ENCODE data around the gene UTP14A.
"Not testable (repeated sequence)": the region's sequence is repeated elsewhere in the genome, so short reads cannot be mapped to it uniquely, and the experiment has no call there.

Gene UTP14A, protein sequence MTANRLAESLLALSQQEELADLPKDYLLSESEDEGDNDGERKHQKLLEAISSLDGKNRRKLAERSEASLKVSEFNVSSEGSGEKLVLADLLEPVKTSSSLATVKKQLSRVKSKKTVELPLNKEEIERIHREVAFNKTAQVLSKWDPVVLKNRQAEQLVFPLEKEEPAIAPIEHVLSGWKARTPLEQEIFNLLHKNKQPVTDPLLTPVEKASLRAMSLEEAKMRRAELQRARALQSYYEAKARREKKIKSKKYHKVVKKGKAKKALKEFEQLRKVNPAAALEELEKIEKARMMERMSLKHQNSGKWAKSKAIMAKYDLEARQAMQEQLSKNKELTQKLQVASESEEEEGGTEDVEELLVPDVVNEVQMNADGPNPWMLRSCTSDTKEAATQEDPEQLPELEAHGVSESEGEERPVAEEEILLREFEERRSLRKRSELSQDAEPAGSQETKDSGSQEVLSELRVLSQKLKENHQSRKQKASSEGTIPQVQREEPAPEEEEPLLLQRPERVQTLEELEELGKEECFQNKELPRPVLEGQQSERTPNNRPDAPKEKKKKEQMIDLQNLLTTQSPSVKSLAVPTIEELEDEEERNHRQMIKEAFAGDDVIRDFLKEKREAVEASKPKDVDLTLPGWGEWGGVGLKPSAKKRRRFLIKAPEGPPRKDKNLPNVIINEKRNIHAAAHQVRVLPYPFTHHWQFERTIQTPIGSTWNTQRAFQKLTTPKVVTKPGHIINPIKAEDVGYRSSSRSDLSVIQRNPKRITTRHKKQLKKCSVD

DNA sequence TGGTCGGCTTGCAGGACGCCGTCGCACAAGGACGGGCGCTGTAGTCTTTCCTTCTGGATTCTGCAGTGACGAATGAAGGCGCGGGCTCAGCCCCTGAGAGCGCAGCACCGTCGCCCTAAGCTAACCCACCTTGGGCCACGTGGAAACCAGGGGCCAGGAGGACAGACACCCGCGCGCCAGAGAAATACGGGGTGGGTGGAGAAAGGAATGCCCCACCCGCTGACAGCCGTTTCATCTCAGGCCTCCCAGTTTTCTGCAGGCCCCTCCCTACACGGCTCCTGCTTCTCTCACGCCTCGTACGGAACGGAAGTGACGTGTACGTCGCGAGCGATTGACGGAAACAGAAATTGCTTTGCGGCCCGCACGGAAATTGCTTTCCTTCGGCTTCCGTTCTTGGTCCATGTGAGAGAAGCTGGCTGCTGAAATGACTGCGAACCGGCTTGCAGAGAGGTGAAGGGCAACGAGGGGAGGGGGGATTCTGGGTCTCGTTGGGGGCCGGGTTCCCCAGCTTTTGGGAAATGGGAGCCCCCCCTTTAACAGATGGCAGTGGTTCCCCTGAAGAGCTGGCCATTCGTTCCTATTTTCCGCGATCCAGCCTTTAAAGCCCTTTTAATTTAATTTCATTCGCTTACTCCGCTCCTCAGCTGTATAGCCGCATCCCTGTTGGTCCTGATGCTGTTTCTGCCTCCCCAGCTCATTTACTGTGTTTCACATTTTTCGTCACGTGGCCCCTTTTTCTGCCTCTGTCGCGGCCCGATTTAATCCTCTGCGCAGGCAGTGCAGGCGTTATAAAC, at the start of gene UTP14A:
UTP14A (plus strand) TSS at position 378 of the 794 bp plus-strand sequence; CDS start at position 425, 47 bp downstream.
- DNase-seq = peak; percentile 38 to 77

DNA sequence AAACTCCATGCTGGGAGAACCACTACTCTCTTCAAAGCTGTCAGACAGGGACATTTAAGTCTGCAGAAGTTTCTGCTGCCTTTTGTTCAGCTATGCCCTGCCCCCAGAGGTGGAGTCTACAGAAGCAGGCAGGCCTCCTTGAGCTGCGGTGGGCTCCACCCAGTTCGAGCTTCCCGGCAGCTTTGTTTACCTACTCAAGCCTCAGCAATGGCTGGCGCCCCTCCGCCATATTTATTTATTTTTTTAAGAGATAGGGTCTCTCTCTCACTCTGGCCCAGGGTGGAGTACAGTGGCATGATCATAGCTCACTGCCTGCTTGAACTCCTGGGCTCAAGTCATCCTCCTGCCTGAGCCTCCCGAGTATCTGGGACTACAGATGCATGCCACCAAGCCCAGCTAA, 46.8 kb upstream of the UTP14A start:
- not testable (repeated sequence) for DNase-seq

DNA sequence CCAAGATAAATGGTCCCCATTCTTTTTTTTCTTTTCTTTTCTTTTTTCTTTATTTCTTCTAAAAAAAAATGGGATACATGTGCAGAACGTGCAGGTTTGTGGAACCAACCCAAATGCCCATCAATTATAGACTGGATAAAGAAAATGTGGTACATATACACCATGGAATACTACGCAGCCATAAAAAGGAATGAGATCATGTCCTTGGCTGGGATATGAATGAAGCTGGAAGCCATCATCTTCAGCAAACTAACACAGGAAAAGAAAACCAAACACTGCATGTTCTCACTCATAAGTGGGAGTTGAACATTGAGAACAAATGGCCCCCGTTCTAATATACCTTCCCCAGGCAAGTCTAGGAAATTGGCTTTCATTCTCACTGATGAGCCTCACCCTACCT, 39.6 kb upstream of the UTP14A start:
- DNase-seq = not testable (repeated sequence)

DNA sequence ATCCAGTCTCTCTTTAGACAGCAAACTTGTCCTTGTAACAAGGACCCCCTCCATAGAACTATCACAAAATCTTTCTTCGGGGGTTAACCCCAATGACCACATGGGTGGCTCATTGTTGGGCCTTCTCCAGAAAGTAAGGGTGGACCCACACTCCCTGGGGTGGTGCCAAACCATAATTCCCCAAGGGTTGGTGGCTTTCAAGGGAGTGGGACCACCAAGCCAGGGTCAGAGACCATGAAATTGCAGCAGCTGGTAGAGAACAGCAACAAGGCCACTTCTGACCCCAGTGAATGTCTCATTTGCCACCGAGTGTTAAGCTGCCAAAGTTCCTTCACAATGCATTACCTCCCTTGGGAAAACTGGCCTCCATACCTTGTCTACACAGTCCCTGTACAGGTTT, 33.4 kb upstream of the UTP14A start:
- no peak for DNase-seq

DNA sequence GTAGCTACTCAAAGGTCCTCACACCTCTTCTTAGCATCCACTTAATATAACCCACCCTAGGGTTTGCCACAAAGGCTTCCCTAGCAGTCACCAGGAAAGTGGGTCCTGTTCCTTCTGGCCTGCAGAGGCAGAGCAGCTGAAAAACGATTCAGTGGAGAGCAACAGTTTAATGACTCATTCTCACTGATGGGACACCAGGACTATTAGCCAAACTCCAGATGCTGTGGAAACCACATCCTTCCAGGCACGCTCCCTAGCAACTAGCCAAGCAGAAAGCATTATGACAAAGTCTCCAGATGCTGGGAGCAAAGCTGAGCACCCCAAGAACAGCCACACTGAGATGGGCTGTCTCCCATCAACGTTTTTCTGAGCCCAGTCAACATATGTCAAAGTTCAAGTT, 30.3 kb upstream of the UTP14A start:
- peak in 1 of 2 donors; percentile 0 for DNase-seq

DNA sequence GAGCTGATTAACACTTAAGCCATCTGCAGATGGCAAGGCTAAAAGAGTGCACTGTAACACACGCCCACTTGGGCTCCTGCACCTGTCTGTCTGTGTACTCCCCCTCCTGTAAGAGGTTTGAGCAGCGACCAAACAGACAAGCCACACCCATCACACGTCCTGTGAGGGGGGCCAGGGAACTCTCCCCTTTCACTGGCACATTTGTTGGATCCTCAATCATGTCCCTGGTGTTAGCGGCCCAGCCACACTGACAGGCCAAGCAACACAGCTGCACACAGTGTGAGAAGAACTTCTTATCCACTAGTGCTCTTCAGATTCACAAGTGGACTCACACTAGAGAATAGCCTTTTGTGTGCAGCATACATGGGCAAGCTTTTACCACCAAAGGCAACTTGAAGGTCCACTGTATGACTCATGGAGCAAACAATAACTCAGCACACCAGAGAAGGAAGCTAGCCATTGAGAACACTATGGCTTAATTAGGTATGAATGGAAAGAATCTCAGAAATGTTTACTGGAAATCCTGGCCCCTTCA, 29.1 kb upstream of the UTP14A start:
- no peak for DNase-seq

DNA sequence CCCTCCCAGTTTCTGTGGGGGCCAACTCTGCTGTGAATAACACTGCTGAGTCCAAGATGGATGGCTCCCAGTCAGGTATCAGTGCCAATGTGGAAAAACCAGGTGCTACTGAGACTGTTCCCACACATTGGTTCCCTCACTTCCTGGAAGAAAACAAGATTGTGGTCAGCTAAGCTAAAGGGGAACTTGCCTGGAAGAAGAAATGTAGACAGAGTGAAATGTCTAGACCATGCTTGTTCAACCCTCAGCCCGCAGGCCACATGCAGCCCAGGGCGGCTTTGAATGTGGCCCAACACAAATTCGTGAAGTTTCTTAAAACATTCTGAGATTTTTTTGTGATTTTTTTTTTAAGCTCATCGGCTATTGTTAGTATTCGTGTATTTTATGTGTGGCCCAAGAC, 28.6 kb upstream of the UTP14A start:
- no peak for DNase-seq

DNA sequence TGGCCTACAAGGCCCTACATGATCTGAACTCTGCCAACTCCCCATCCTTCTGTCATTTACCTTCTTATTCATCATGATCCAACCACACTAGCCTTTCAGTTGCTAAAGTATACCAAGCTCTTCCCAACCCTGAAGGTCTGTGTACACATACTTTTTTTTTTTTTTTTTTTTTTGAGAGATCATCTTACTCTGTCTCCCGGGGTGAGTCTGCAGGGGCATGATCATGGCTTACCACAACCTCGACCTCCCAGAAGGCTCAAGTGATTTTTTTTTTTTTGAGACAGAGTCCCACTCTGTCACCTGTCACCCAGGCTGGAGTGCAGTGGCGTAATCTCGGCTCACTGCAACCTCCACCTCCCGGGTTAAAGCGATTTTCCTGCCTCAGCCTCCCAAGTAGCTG, 5.9 kb upstream of the UTP14A start:
- no peak for DNase-seq

DNA sequence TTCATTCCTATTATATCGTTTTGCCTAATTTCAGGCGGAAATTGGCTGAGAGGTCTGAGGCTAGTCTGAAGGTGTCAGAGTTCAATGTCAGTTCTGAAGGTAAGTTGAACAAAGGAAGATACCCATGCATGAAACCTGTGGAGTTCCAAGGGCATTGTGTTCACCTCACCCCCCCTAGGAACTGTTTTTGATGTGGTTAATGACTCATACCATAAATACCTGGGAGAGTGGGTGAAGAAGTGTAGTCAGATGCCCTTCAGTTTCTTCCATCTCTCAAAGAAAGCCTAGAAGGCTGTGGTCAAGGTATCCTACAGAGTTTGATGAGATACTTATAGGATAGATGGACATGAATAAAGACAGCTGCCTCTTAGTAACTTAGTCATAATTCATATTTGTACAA, 2.7 kb downstream of the UTP14A start:
- no peak for DNase-seq

DNA sequence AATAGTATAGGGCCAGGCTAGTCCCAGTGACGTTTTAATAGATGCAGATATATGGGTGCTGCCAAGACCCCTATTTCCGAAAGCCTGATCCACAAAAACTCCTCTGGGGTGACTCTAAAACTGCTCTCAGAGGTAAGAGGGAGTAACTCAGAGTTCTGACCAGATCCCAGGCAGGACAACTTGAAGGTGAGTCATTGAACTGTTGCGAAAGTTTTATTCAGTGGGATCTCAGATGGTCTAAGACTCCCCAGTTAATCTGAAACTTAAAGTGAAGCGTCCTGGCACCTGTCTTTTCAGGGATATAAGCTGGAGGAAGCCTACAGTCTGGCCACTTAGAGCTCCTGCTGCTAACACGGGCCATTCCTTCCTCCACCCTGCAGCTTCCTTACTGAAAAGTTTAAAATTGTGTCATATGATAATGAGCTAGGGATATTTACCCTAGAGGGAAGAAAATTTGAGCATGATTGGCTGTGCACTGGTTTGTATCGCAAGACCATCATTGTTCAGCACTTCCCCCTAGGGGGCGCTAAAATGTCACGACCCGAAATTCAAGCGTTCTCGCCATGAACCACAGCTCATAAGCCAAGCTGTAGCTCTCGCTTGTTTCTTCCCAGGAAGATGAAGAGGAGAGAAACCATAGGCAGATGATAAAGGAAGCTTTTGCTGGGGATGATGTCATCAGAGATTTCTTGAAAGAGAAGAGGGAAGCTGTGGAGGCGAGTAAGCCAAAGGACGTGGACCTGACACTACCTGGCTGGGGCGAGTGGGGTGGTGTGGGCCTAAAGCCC, 19.5 kb downstream of the UTP14A start:
- peak; percentile 24 to 39 for DNase-seq

DNA sequence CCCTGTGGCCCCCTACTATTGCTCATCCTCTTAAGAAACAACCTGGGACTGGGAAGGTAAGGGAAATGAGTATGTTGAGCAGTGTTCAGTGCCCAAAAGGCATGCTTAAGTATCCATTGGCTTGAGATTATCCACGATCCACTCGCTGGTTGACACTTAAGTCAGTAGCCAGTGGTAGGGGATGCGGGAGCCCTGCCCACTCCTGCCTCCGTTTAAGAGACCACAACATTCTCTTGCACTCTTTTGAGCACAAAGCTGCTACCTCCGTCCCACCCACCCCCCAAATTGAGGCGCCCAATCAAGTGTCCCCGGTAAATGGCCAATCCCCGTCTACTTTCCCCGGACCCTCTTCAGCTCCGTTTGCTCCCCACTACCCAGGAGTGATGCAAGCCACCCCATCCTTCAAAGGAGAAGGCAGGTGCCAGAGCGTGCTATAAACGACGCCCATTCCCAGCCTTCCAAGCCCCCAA, 25.0 kb downstream of the UTP14A start:
- DNase-seq = no peak

DNA sequence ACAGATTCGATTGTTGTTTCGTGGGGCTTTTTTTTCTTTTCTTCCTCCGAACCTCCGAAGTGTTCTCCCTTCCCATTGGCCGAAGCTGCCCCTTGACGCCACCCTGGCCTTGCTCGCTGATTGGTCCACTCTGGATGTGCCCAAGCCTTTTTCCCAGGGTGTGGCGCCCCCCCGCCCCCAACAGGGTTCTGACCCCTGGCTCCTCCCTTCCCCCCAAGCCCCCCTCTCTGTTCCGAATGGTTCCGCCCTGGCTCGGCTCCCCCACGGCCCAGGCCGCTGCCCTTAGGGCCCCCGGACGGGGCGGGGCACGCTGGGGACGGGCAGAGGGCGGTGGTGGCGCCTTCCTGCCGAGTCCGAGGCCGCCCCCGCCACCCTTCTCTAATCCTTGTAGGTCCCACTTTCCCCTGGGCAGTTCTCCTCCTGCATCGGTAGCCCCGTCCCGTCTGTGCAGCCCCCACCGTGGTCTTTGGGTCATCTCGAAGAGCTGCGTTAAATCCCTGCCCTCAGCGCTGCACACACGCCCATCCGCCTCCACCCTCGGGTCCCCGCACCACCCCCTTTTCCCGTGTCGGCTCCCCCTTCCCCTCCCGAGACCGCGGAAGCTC, 25.5 kb downstream of the UTP14A start:
- DNase-seq = peak; percentile 49 to 73

DNA sequence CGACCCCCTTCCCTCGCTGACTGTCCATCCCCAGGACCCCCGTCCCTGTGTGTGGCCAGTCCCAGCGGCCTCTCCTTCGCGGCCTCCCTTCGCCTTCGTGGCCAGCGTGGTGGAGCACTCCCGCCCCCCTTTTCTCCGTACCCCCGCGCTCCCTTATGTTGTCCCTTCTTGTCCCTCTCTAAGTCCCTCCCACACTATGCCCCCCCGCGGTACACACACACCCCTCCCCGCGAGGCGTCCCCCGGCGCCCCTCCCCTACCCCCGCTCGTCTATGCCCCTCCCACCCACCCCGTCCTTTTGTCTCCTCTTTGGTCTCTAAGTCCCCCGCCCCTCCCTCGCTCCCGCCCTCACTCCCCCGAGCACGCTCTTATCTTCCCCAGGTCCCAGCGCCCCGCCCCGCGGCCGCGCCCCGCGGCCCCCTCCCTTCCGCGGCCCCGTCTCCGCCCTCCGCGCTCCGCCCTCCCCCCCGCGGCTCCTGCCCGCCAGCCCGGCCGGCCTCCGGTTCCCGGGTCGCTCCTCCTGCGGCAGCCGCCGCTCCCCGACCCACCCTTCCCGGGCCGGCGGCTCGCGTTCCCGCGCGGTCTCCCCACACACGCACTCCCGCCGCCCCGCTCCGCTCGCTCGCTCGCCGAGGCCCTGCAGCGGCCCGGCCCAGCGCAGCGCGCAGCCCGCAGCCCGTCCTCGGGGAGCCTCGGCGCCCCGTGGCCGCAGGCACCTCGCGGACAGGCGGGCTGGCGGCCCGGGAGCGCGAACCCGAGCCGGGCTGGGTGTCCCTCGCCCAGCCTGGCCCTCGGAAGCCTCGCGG, 26.3 kb downstream of the UTP14A start:
- peak; percentile 58 to 71 for DNase-seq

DNA sequence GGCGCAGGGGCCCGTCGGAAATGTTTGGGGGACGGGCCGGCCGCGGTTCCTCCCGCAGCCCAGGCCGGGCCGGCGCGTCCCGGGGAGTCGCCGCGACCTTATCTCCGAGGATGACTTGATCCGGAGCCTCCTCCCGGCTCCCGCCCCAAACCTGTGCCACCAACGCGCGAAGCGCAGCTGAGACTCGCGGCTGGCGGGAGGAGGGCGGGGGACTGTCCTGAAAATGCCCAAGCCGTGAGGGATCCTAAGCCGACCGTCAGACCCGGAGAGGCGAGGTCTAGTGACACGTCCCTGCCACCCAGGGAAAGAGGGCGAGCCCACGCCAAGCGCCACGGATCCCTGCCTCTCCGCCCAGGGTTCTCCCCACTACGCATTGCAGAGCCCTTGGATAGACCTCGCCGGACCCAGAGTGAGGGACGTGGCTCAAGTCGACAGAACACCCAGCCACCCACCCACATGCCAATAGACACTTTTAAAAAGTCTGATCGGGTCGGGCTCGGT, 26.9 kb downstream of the UTP14A start:
- no peak for DNase-seq

DNA sequence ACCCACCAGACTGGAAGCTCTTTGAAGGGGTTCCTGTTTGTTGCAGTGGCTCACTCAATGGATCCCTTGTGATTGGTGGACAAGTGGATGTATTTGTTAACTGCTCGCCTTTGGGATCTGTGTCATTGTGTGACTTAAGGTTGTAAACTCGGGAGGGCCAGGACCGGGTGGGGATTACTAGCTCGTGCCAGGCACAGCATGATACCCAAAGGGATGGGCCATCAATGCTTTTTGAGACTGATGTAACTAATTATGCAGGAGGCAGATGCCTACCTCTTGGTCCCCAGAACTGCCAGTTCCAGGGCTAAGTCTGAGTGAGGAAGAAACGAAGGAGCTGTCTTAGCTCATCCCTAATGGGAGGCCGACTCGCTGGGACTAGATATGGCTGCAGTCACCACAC, 27.7 kb downstream of the UTP14A start:
- no peak for DNase-seq

DNA sequence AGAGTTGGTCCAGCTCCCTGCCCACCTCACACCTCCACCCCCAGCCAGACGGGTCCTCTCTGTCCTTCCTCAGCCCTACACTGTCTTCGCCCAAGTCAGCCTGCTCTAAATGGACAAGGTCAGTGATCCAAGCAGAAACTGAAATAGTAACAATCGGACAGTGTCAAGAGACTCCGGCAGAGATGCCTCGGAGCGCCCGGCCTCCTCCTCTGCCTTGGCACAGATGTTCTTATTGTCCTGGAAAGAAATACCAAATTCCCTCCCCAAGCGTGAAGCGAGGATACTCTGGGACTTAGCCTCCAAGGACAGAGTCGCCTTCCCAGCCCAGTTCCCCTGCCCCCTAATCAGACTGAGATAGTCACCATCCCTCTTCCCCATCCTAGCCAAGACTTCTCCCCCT, 28.5 kb downstream of the UTP14A start:
- no peak for DNase-seq

DNA sequence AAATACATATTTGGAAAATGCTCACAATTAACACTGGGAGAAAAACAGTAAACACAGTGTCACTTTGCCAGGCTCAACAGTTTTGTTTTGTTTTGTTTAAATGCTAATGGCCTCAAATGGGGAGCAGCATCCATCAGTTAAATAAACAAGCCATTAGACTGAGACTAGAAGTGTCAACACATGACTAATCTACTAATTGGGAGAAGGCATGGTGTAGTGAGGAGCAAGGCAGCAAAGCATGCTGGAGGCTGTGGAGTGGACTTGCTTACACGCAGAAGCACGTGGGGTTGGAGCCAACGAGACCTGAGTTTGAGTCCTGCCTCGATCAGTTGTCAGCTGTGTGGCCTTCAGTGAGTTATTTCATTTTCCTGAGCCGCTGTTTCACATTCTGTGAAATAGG, 29.0 kb downstream of the UTP14A start:
- no peak for DNase-seq

DNA sequence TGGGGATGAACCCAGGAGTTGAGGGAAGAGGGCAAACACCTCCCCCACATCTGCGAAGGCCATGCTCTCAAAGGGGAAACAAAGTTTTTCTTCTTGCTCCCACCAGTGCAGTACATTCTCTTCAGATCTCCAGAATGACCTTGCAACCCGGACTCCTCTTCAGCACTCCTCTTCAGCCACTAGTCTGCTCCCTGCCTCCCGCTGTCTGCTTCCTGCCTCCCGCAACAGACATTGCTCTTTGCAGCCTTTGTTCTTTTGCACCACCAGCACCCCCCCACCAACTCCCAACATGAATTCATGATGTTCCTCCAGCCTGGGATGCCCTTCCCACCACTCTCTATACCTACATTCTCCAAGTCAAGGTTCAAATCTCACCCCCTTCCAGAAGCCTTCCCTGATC, 32.1 kb downstream of the UTP14A start:
- no peak for DNase-seq

DNA sequence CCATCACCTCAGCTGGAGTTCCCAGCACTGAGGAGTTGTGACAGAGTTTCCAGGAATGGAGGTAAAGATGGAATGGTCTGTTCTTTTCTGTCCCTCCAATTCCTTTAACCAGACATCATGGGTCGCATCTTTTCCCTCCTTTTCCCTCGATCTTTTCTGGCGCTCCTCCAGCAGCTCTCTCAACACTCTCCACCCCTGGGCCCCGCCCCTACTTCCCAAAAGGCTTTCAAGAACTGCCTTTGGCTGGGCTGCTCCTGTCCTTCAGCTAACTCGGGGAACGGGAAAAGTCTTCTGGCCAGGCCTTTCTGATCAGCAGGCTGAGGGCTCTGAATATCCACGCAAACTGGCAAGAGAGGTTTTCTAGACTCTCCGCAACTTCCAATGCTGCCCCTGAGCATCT, 34.0 kb downstream of the UTP14A start:
- no peak for DNase-seq

DNA sequence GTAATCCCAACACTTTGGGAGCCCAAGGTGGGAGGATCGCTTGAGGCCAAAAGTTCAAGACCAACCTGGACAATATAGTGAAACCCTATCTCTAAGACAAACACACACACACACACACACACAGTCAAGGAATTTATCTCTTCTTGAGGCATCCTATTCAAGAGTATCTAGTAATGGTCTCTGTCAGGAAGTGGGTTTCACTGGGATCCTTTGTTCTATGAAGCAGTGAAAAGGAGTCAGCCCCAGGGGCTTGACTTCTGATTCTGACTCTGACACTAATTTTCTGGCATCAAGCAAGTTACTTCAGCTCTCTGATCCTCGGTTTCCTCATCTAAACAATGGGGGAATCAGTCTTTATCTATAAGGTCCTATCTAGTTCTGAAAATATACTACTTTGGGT, 34.8 kb downstream of the UTP14A start:
- DNase-seq = no peak

DNA sequence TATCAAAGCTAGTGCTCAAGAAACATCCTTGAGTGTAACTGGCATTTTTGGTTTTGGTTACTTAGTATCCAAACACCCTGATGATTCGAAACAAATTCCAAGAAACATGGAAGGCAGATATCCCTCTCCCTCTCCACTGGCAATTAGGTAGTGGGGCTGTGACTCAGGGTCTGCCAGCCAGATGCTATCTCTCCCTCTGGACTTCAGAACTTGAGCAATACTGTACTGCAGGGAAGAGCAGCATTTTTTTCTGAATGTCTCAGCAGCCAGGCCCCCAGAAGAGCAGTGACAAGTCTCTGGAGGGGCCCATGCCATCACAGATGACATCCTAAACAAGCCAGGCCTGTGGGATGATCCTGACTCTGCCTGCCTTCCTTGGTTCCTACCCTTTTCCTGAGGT, 39.2 kb downstream of the UTP14A start:
- DNase-seq = no peak

All from bone marrow (tissue), 2 donors.